Gastroesophageal sphincter (tissue), 3 donors: Measurements from ENCODE around the gene EEF1AKMT3.

Source experiments
- CTCF ChIP-seq, 4 experiments: fragments of 200-600 bp in 2 of 4; fragments of 450-650 bp in 2 of 4; sonication (generic) in 1 of 4; IDR thresholded peaks; one replicate each; pipeline ENCODE4 v1.5.1; 2017 to 2019; ENCODE audit warnings: antibody characterized with exemption in 4 of 4, mild to moderate bottlenecking in 2 of 4, moderate library complexity in 2 of 4
- POLR2AphosphoS5 ChIP-seq: sonication (generic); formaldehyde crosslinking; IDR thresholded peaks from one replicate; pipeline ENCODE4 v1.6.1; 2017; ENCODE audit warnings: antibody characterized with exemption

- TF ChIP-seq CTCF (IDR thresholded peaks at IDR 0.05) (no peak), POLR2AphosphoS5 (no peak)
Measured at GRCh38 chr12:57731411-57732080, 40.9 kb upstream of the EEF1AKMT3 start.
